ENCODE results near the gene HACD3. TPM values are rescaled to one million over a fixed set of nuclear protein-coding genes. Genes with fewer than 3 reads are reported as not detected.

The HACD3 gene
- polyA plus RNA-seq, 1 experiment, result 40.9 TPM

DNA sequence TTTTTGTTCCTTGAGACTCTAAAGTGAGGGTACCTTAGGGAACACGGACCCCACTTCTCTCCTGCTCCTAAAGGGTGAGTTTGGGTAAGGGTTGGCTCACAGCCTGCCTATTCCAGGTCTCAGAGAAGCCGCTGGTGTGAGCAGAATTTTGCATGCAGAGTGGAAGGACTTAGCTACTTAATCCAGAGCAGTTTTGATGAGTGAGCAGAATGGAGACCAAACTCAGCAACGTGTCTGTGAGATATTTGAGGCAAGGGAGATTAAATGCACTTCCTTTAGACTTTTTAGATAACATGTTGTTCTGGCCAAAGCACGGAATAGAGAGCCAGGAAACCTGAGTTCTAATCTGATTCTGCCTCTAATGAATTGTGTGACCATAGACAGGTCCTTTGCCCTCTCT lies 96.6 kb downstream of the HACD3 start:
- CTCF ChIA-PET, result interaction anchor here (1.8 to 6.9 kb wide), 2 partner anchors 9 to 13 kb away, joined by 4 to 33 read pairs; no protein-coding TSS in a partner anchor
- DNase-seq (ENCODE audit: low read depth), result no peak
- Histone ChIP-seq H3K36me3 (ENCODE audit: control insufficient read depth, insufficient read depth, low read length) (no peaks in the 10 kb centered on the region; the same call in 1 of the 2 replicates), H3K27me3 (ENCODE audit: control insufficient read depth, insufficient read depth, low read length) (no peaks in the 10 kb centered on the region), H3K4me3 (ENCODE audit: low read depth, low read length) (no peak overlapping the region)
- TF ChIP-seq, protein P1, sequence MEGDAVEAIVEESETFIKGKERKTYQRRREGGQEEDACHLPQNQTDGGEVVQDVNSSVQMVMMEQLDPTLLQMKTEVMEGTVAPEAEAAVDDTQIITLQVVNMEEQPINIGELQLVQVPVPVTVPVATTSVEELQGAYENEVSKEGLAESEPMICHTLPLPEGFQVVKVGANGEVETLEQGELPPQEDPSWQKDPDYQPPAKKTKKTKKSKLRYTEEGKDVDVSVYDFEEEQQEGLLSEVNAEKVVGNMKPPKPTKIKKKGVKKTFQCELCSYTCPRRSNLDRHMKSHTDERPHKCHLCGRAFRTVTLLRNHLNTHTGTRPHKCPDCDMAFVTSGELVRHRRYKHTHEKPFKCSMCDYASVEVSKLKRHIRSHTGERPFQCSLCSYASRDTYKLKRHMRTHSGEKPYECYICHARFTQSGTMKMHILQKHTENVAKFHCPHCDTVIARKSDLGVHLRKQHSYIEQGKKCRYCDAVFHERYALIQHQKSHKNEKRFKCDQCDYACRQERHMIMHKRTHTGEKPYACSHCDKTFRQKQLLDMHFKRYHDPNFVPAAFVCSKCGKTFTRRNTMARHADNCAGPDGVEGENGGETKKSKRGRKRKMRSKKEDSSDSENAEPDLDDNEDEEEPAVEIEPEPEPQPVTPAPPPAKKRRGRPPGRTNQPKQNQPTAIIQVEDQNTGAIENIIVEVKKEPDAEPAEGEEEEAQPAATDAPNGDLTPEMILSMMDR (IDR thresholded peaks at IDR 0.05; ENCODE audit: insufficient read depth, low read depth, low read length), result no peak
- POLR2A ChIA-PET, result no interaction called here

Small RNAs within 50 kb of the gene (small RNA-seq; reads per million reads assigned to genes)
- gene RF00019 (ENCODE audit: insufficient read length, low read depth, low replicate concordance) (not detected), gene RNU6-19P (ENCODE audit: insufficient read length, low read depth, low replicate concordance) (not detected)

Other genes starting within 250 kb of the HACD3 start
- 5.1 and 5.2 TPM in 2 replicates for gene PARP16, start 243.6 kb upstream of the HACD3 start, polyA plus RNA-seq (2011; rRNA removed)
- not detected in 2 replicates for gene RNU5A-1, start 234.4 kb upstream of the HACD3 start, polyA plus RNA-seq (2011; rRNA removed)
- gene RNU5B-1, start 225.8 kb upstream of the HACD3 start, polyA plus RNA-seq (2011; rRNA removed), result not detected in 2 replicates
- gene IGDCC3, start 152.5 kb upstream of the HACD3 start, polyA plus RNA-seq (2011; rRNA removed), result not detected in 2 replicates
- 1.1 and 1.2 TPM in 2 replicates for gene IGDCC4, start 107.5 kb upstream of the HACD3 start, polyA plus RNA-seq (2011; rRNA removed)
- 21.6 and 29.0 TPM in 2 replicates for gene DPP8, start 12.8 kb upstream of the HACD3 start, polyA plus RNA-seq (2011; rRNA removed)
- 37.3 and 53.3 TPM in 2 replicates for gene INTS14, start 80.7 kb downstream of the HACD3 start, polyA plus RNA-seq (2011; rRNA removed)
- gene SLC24A1, start 91.5 kb downstream of the HACD3 start, polyA plus RNA-seq (2011; rRNA removed), result 7.0 and 8.9 TPM in 2 replicates

Data from BJ (cell line).